ENCODE results near the gene ARL6IP6. TPM values are rescaled to one million over a fixed set of nuclear protein-coding genes. Genes with fewer than 3 reads are reported as not detected.

The ARL6IP6 gene
- total and polyA plus RNA-seq, 8 donors = 2.2 to 134 (median 12.8) TPM

- Histone ChIP-seq H3K27me3 (no peaks in the 10 kb centered on the region), H3K36me3 (no peaks in the 10 kb centered on the region), H3K4me3 (no peak overlapping the region), H3K27ac (no peak overlapping the region), H3K9me3 (no peaks in the 10 kb centered on the region), H3K4me1 (no peaks in the 10 kb centered on the region)
- TF ChIP-seq CTCF (IDR thresholded peaks at IDR 0.05) (no peak), EP300 (IDR thresholded peaks at IDR 0.05) (no peak), POLR2A (IDR thresholded peaks at IDR 0.05) (no peak), POLR2AphosphoS5 (IDR thresholded peaks at IDR 0.05) (no peak)
- DNase-seq = no peak
- WGBS, 5 donors = 29 to 41% (median 31%) methylated on average over 2 of the region's 2 CpGs
- intact Hi-C loops (cut with DNase I; ENCODE audit: low total_unique reads) = no loop called here
These were observed 63.8 kb downstream of the ARL6IP6 start for GRCh38 chr2:152782171-152782570.

- WGBS, 5 donors = 74 to 83% (median 79%) methylated on average over 9 of the region's 9 CpGs
- H3K27ac ChIP-seq = no peak overlapping the region
- DNase-seq = no peak
- intact Hi-C loops (cut with DNase I; ENCODE audit: low total_unique reads) = no loop called here
- H3K36me3 ChIP-seq = no peaks in the 10 kb centered on the region
- H3K9me3 ChIP-seq = no peaks in the 10 kb centered on the region
- no peaks in the 10 kb centered on the region for H3K4me1 ChIP-seq
- TF ChIP-seq EP300 (IDR thresholded peaks at IDR 0.05) (no peak), CTCF (IDR thresholded peaks at IDR 0.05) (no peak)
- H3K27me3 ChIP-seq = no peaks in the 10 kb centered on the region
- H3K4me3 ChIP-seq = no peak overlapping the region
These were observed 72.5 kb downstream of the ARL6IP6 start for GRCh38 chr2:152790883-152791282.

- H3K4me3 ChIP-seq = no peak overlapping the region
- H3K36me3 ChIP-seq = no peaks in the 10 kb centered on the region
- intact Hi-C loops (cut with DNase I; ENCODE audit: low total_unique reads) = no loop called here
- no peak overlapping the region for H3K27ac ChIP-seq
- peak in 1 of 2 donors; percentile 10 for DNase-seq
- WGBS, 5 donors = 57 to 72% (median 67%) methylated on average over 3 of the region's 3 CpGs
- no peaks in the 10 kb centered on the region for H3K27me3 ChIP-seq
- no peaks in the 10 kb centered on the region for H3K9me3 ChIP-seq
- TF ChIP-seq POLR2AphosphoS5 (IDR thresholded peaks at IDR 0.05) (no peak), EP300 (IDR thresholded peaks at IDR 0.05) (no peak), POLR2A (IDR thresholded peaks at IDR 0.05) (no peak), CTCF (IDR thresholded peaks at IDR 0.05) (no peak)
- H3K4me1 ChIP-seq = no peaks in the 10 kb centered on the region
These were observed 73.6 kb downstream of the ARL6IP6 start for GRCh38 chr2:152791979-152792378.

GRCh38 chr2:152792974-152793373 lies 74.6 kb downstream of the ARL6IP6 start:
- no peak overlapping the region for H3K27ac ChIP-seq
- TF ChIP-seq POLR2AphosphoS5 (IDR thresholded peaks at IDR 0.05) = no peak
- no peak for TF ChIP-seq EP300 (IDR thresholded peaks at IDR 0.05)
- no peak for TF ChIP-seq POLR2A (IDR thresholded peaks at IDR 0.05)
- TF ChIP-seq CTCF (IDR thresholded peaks at IDR 0.05) = no peak
- no peaks in the 10 kb centered on the region for H3K4me1 ChIP-seq
- peak in 1 of 2 donors; percentile 5 for DNase-seq
- WGBS, 5 donors = 78 to 87% (median 81%) methylated on average over 4 of the region's 4 CpGs
- no peaks in the 10 kb centered on the region for H3K9me3 ChIP-seq
- no peaks in the 10 kb centered on the region for H3K27me3 ChIP-seq
- H3K4me3 ChIP-seq = no peak overlapping the region
- no peaks in the 10 kb centered on the region for H3K36me3 ChIP-seq
- intact Hi-C loops (cut with DNase I; ENCODE audit: low total_unique reads) = no loop called here
